Esophagus muscularis mucosa (tissue), 4 donors: Measurements from ENCODE around the gene MSRB3. TPM values are rescaled to one million over a fixed set of nuclear protein-coding genes. Genes with fewer than 3 reads are reported as not detected.
"Not testable (repeated sequence)": the region's sequence is repeated elsewhere in the genome, so short reads cannot be mapped to it uniquely, and the experiment has no call there.

ENCODE experiments used
- DNase-seq: peaks from one replicate; pipeline ENCODE4 v3.0.0-alpha.2; 2017; ENCODE audit errors: extremely low spot score
- H3K27ac ChIP-seq, 4 donors: fragments of 200-600 bp; sonication (generic); replicated peaks in 1 of 4; 1 replicate in 3 of 4; 2 replicates in 1 of 4; pipeline ENCODE4 v1.5.1; 2016 to 2019; ENCODE audit warnings: mild to moderate bottlenecking in 1 of 4
- H3K27me3 ChIP-seq, 4 donors: fragments of 200-600 bp; sonication (generic); one replicate each; pipeline versions ENCODE4 v1.5.1 to v1.6.0; 2016 to 2019
- H3K36me3 ChIP-seq, 4 donors: fragments of 200-600 bp; sonication (generic); one replicate each; pipeline ENCODE4 v1.5.1; 2016 to 2019
- H3K4me1 ChIP-seq, 4 donors: fragments of 200-600 bp; sonication (generic); one replicate each; pipeline ENCODE4 v1.5.1; 2016 to 2019
- H3K4me3 ChIP-seq, 4 donors: fragments of 200-600 bp; sonication (generic); 1 replicate in 2 of 4; 2 replicates in 2 of 4; pipeline ENCODE4 v1.5.1; 2016 to 2019; ENCODE audit warnings: mild to moderate bottlenecking in 4 of 4, moderate library complexity in 1 of 4
- H3K9me3 ChIP-seq, 4 donors: fragments of 200-600 bp; sonication (generic); 1 replicate in 3 of 4; 2 replicates in 1 of 4; pipeline ENCODE4 v1.5.1; 2016 to 2019
- CTCF ChIP-seq, 3 experiments: fragments of 200-600 bp in 2 of 3; fragments of 450-650 bp in 1 of 3; sonication (generic) in 2 of 3; IDR thresholded peaks; one replicate each; pipeline ENCODE4 v1.5.1; 2017 to 2019; ENCODE audit warnings: antibody characterized with exemption in 3 of 3, mild to moderate bottlenecking in 2 of 3, moderate library complexity in 1 of 3
- EP300 ChIP-seq: sonication (generic); formaldehyde crosslinking; IDR thresholded peaks from one replicate; pipeline ENCODE4 v1.6.1; 2017; ENCODE audit warnings: antibody characterized with exemption
- POLR2A ChIP-seq: fragments of 450-650 bp; IDR thresholded peaks from one replicate; pipeline ENCODE4 v1.6.1; 2017; ENCODE audit warnings: antibody characterized with exemption, moderate library complexity, mild to moderate bottlenecking, low read depth
- POLR2AphosphoS5 ChIP-seq, 2 donors: sonication (generic); formaldehyde crosslinking; IDR thresholded peaks; one replicate each; pipeline ENCODE4 v1.6.1; 2017; ENCODE audit warnings: antibody characterized with exemption in 2 of 2
- WGBS: methylation state at CpG from one replicate; pipeline ENCODE4 v1.1.5; 2018; 5-methylcytosine and 5-hydroxymethylcytosine counted together
- intact Hi-C: fragments of 100-400 bp; cut with DNase I; formaldehyde crosslinking; loops from one replicate; pipeline ENCODE4 v1.15.1; 2023
- total RNA-seq, 4 donors: library from RNA; depleted of rRNA; stranded (reverse); fragments of >200 nt; gene quantifications; one replicate each; pipeline versions ENCODE4 v1.1.0 to v1.2.1, GENCODE V29; 2016

MSRB3 gene
- total RNA-seq, 4 donors from 2014 or later, result 213 to 325 (median 288) TPM

GRCh38 chr12:65313719-65314317 is 35.3 kb downstream of the MSRB3 start:
- Histone ChIP-seq H3K4me1 (peaks cover 2 to 40% (median 25%) of the 10 kb centered on the region in 4 donors), H3K27me3 (no peaks in the 10 kb centered on the region), H3K27ac (no peak overlapping the region), H3K9me3 (no peaks in the 10 kb centered on the region), H3K4me3 (no peak overlapping the region), H3K36me3 (peaks cover 0 to 6% (median 0%) of the 10 kb centered on the region in 4 donors)
- DNase-seq, result no peak
- WGBS, result 37% methylated on average over 2 of the region's 2 CpGs
- TF ChIP-seq CTCF (IDR thresholded peaks at IDR 0.05) (peak in 2 of 3 experiments; percentile 35 to 37), EP300 (no peak), POLR2A (no peak), POLR2AphosphoS5 (IDR thresholded peaks at IDR 0.05) (no peak)
- intact Hi-C loops, result no loop called here

DNA sequence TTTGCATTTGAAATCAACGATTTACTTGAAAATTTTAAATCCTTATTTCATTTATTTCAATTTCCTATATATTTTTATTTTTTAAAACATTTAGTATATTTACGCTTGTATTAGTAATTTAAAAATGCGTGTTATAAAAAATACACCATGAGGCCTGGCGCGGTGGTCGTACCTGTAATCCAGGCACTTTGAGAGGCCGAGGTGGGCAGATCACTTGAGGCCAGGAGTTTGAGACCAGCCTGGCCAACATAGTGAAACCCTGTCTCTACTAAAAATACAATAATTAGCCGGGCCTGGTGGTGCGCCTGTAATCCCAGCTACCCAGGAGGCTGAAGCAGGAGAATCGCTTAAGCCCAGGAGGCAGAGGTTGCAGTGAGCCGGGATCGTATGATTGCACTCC is 36.8 kb downstream of the MSRB3 start:
- H3K27ac ChIP-seq, H3K36me3 ChIP-seq, DNase-seq, intact Hi-C loops, H3K27me3 ChIP-seq, H3K9me3 ChIP-seq, H3K4me3 ChIP-seq: not testable (repeated sequence)
- H3K4me1 ChIP-seq, result peaks cover 0 to 25% (median 13%) of the 10 kb centered on the region in 4 donors
- 93% methylated on average over 12 of the region's 12 CpGs for WGBS

- intact Hi-C loops, result no loop called here
- 80% methylated on average over 4 of the region's 4 CpGs for WGBS
Observed at GRCh38 chr12:65318186-65318685, 39.8 kb downstream of the MSRB3 start.

DNA sequence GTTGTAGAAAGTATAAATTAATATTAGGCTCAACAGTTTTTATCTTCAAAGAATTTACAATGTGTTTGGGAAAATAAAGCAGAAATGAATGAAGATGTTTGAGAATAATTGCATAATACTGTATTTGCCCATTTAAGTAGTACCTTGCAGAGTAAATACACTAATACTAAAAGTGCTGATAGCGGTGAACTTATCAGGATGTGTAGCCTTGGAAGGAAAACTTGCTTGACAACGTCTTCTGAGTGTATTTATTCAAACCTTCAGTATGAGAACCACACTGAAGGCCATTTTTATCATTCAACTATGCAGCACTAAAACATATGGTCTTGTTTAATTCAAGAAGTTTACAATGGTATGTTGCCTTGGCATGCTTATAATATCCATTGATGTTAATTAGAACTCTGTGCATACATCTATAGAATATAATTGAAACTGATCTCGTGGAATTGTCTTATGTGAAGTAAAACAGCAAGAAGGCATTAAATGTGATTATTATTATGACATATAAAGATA is 41.3 kb downstream of the MSRB3 start:
- intact Hi-C loops, result no loop called here

More at GRCh38 chr12:65318186-65318685, 39.8 kb downstream of the MSRB3 start:
- Histone ChIP-seq H3K9me3 (no peaks in the 10 kb centered on the region), H3K27ac (no peak overlapping the region), H3K27me3 (no peaks in the 10 kb centered on the region), H3K36me3 (no peaks in the 10 kb centered on the region), H3K4me1 (peaks cover 3 to 18% (median 8%) of the 10 kb centered on the region in 4 donors), H3K4me3 (no peak overlapping the region)
- TF ChIP-seq EP300, result no peak
- TF ChIP-seq POLR2AphosphoS5 (IDR thresholded peaks at IDR 0.05), result no peak
- no peak for TF ChIP-seq POLR2A
- TF ChIP-seq CTCF (IDR thresholded peaks at IDR 0.05), result no peak
- DNase-seq, result no peak

More for the DNA sequence above, 41.3 kb downstream of the MSRB3 start:
- DNase-seq, result no peak
- H3K4me1 ChIP-seq, result peaks cover 3 to 26% (median 12%) of the 10 kb centered on the region in 4 donors
- H3K4me3 ChIP-seq, result no peak overlapping the region
- TF ChIP-seq EP300 (no peak), POLR2A (no peak), POLR2AphosphoS5 (IDR thresholded peaks at IDR 0.05) (no peak), CTCF (IDR thresholded peaks at IDR 0.05) (no peak)
- WGBS, result 70% methylated on average over 3 of the region's 3 CpGs
- no peaks in the 10 kb centered on the region for H3K36me3 ChIP-seq
- no peaks in the 10 kb centered on the region for H3K9me3 ChIP-seq
- H3K27me3 ChIP-seq, result no peaks in the 10 kb centered on the region
- H3K27ac ChIP-seq, result no peak overlapping the region
